IMR-90 (cell line): ENCODE measurements around the gene ICAM1. TPM values are rescaled to one million over a fixed set of nuclear protein-coding genes. Genes with fewer than 3 reads are reported as not detected.

Experiments used
- ATAC-seq: fragments of 200-7000 bp; cut with Tn5 transposase; 2 replicates; pipeline ENCODE4 v1.9.1; 2020; ENCODE audit warnings: low read depth, mild to moderate bottlenecking, moderate library complexity
- BruUV-seq: library from RNA; stranded (reverse); fragments of 400-500 nt; replicated peaks from 2 replicates; lab custom pipeline; 2021; lab: Mats Ljungman, UMichigan
- CTCF ChIA-PET: fragments of 300-600 bp; formaldehyde crosslinking; extraction: SDS; loops from one replicate; lab custom pipeline; 2021; ENCODE audit warnings: antibody characterized with exemption; lab: Yijun Ruan, JAX
- POLR2A ChIA-PET: fragments of 300-600 bp; sonication (Branson Sonifier 250); formaldehyde crosslinking; loops from one replicate; lab custom pipeline; 2022; ENCODE audit warnings: antibody characterized with exemption; ENCODE audit not compliant: unreplicated experiment; lab: Charles Lee
- DNase-seq: peaks from one replicate; pipeline ENCODE4 v3.0.0; 2013
- H2AFZ ChIP-seq: replicated peaks from 2 replicates; pipeline ENCODE3; 2013; ENCODE audit warnings: low read length, mild to moderate bottlenecking; ENCODE audit not compliant: poor library complexity
- H2AK5ac ChIP-seq: 2 replicates; pipeline ENCODE4 v1.6.1; 2013; ENCODE audit warnings: low read depth, low read length, inconsistent platforms
- H2AK9ac ChIP-seq: replicated peaks from 2 replicates; pipeline ENCODE3; 2013; ENCODE audit warnings: mild to moderate bottlenecking, low read depth, low read length, moderate library complexity; ENCODE audit not compliant: poor library complexity
- H2BK120ac ChIP-seq: 2 replicates; pipeline ENCODE4 v1.6.1; 2013; ENCODE audit warnings: low read depth, low read length, inconsistent platforms
- H2BK15ac ChIP-seq: 3 replicates; pipeline ENCODE4 v1.6.1; 2013; ENCODE audit warnings: low read depth, low read length, inconsistent platforms
- H2BK20ac ChIP-seq: 2 replicates; pipeline ENCODE4 v1.6.1; 2013; ENCODE audit warnings: low read depth, mild to moderate bottlenecking, inconsistent platforms, low read length, moderate library complexity
- H2BK5ac ChIP-seq: 2 replicates; pipeline ENCODE4 v1.6.1; 2013; ENCODE audit warnings: mild to moderate bottlenecking, low read depth, low read length, inconsistent platforms; ENCODE audit not compliant: poor library complexity, severe bottlenecking
- H3K14ac ChIP-seq: replicated peaks from 2 replicates; pipeline ENCODE4 v1.6.1; 2013; ENCODE audit warnings: low read depth, low read length, inconsistent platforms
- H3K18ac ChIP-seq: 2 replicates; pipeline ENCODE4 v1.6.1; 2013; ENCODE audit warnings: low read depth, low read length, control low read depth
- H3K23ac ChIP-seq: 2 replicates; pipeline ENCODE4 v1.6.1; 2013; ENCODE audit warnings: low read depth, low read length, inconsistent platforms
- H3K27ac ChIP-seq: 2 replicates; pipeline ENCODE4 v1.5.1; 2013; ENCODE audit warnings: mild to moderate bottlenecking, control low read depth, low read length; ENCODE audit not compliant: insufficient read depth
- H3K27me3 ChIP-seq: 2 replicates; pipeline ENCODE4 v1.6.1; 2013; ENCODE audit warnings: low read length; ENCODE audit not compliant: control insufficient read depth, insufficient read depth
- H3K36me3 ChIP-seq: 2 replicates; pipeline ENCODE4 v1.6.1; 2013; ENCODE audit warnings: low read length, mixed read lengths; ENCODE audit not compliant: control insufficient read depth, insufficient read depth
- H3K4ac ChIP-seq: 2 replicates; pipeline ENCODE4 v1.6.1; 2013; ENCODE audit warnings: low read depth, low read length, inconsistent platforms
- H3K4me1 ChIP-seq: 2 replicates; pipeline ENCODE4 v1.6.1; 2013; ENCODE audit warnings: low read length, mixed read lengths; ENCODE audit not compliant: control insufficient read depth, insufficient read depth
- H3K4me2 ChIP-seq: 2 replicates; pipeline ENCODE4 v1.6.1; 2013; ENCODE audit warnings: low read depth, mild to moderate bottlenecking, control low read depth, low read length, moderate library complexity
- H3K4me3 ChIP-seq: 2 replicates; pipeline ENCODE4 v1.5.1; 2013; ENCODE audit warnings: low read depth, mild to moderate bottlenecking, control low read depth, low read length, moderate library complexity; ENCODE audit not compliant: insufficient read depth
- H3K56ac ChIP-seq: 2 replicates; pipeline ENCODE4 v1.6.1; 2013; ENCODE audit warnings: low read length, inconsistent platforms; ENCODE audit not compliant: insufficient read depth; ENCODE audit errors: extremely low read depth
- H3K79me1 ChIP-seq, 2 experiments: 2 replicates each; pipeline ENCODE4 v1.6.1; 2013; ENCODE audit warnings: low read length in 2 of 2, inconsistent platforms in 1 of 2, low read depth in 1 of 2
- H3K9ac ChIP-seq: 2 replicates; pipeline ENCODE4 v1.6.1; 2013; ENCODE audit warnings: low read depth, low read length, control low read depth
- H3K9me1 ChIP-seq: 2 replicates; pipeline ENCODE4 v1.6.1; 2013; ENCODE audit warnings: low read length, inconsistent platforms; ENCODE audit not compliant: insufficient read depth
- H3K9me3 ChIP-seq: 2 replicates; pipeline ENCODE4 v1.6.1; 2013; ENCODE audit warnings: low read length; ENCODE audit not compliant: control insufficient read depth, insufficient read depth
- H4K20me1 ChIP-seq: 2 replicates; pipeline ENCODE4 v1.6.1; 2013; ENCODE audit warnings: low read length, inconsistent platforms; ENCODE audit not compliant: insufficient read depth
- H4K5ac ChIP-seq: 2 replicates; pipeline ENCODE4 v1.6.1; 2013; ENCODE audit warnings: mild to moderate bottlenecking, low read depth, low read length, control low read depth
- H4K8ac ChIP-seq, 2 experiments: 2 replicates each; pipeline ENCODE4 v1.6.1; 2013; ENCODE audit warnings: low read depth in 2 of 2, low read length in 2 of 2, control low read depth in 1 of 2, inconsistent platforms in 1 of 2
- H4K91ac ChIP-seq: 2 replicates; pipeline ENCODE4 v1.6.1; 2013; ENCODE audit warnings: low read depth, low read length, inconsistent platforms; ENCODE audit not compliant: insufficient read depth
- BHLHE40 ChIP-seq: fragments of 150-350 bp; IDR thresholded peaks from 2 replicates; pipeline ENCODE4 v1.6.1; 2016; ENCODE audit warnings: mild to moderate bottlenecking, low read depth, low read length
- CHD1 ChIP-seq: IDR thresholded peaks from 2 replicates; pipeline ENCODE4 v1.6.1; 2012; ENCODE audit warnings: low read depth, low read length, improper control_type of control experiment
- ELK1 ChIP-seq: fragments of 150-350 bp; IDR thresholded peaks from 2 replicates; pipeline ENCODE4 v1.6.1; 2016; ENCODE audit warnings: low read depth, mild to moderate bottlenecking, low read length, moderate library complexity, borderline replicate concordance
- MAFK ChIP-seq: IDR thresholded peaks from 2 replicates; pipeline ENCODE4 v1.6.1; 2012; ENCODE audit warnings: low read depth, low read length, improper control_type of control experiment
- MXI1 ChIP-seq: IDR thresholded peaks from 2 replicates; pipeline ENCODE4 v1.6.1; 2012; ENCODE audit warnings: low read depth, mild to moderate bottlenecking, low read length, moderate library complexity, borderline replicate concordance
- NFE2L2 ChIP-seq: fragments of 150-350 bp; IDR thresholded peaks from 2 replicates; pipeline ENCODE4 v1.6.1; 2016; ENCODE audit warnings: low read depth, mild to moderate bottlenecking, low read length
- RAD21 ChIP-seq: IDR thresholded peaks from 2 replicates; pipeline ENCODE4 v1.6.1; 2012; ENCODE audit warnings: low read length, improper control_type of control experiment
- RFX5 ChIP-seq: IDR thresholded peaks from 2 replicates; pipeline ENCODE4 v1.8.0; 2012; ENCODE audit warnings: low read depth, mild to moderate bottlenecking, low read length, moderate library complexity
- USF2 ChIP-seq: fragments of 150-350 bp; IDR thresholded peaks from 2 replicates; pipeline ENCODE4 v1.6.1; 2017; ENCODE audit warnings: mild to moderate bottlenecking, antibody characterized with exemption, low read length, low read depth
- WGBS, 2 experiments: methylation state at CpG; one replicate each; pipeline versions ENCODE4 v1.1.5 to v1.1.7; 2013; ENCODE audit warnings: missing lambda C conversion rate in 2 of 2; ENCODE audit not compliant: insufficient read length in 1 of 2; ENCODE audit errors: extremely low coverage in 2 of 2; 5-methylcytosine and 5-hydroxymethylcytosine counted together
- dilution Hi-C: fragments of 300-500 bp; cut with HindIII; formaldehyde crosslinking; loops from one replicate; pipeline ENCODE4 v1.14.3; 2018; ENCODE audit warnings: low sequenced_read_pairs; ENCODE audit not compliant: unreplicated experiment
- in situ Hi-C: fragments of 300-500 bp; cut with MboI; formaldehyde crosslinking; loops from 3 replicates; pipeline ENCODE4 v1.14.3; 2019; ENCODE audit warnings: low sequenced_read_pairs, inconsistent platforms, mixed read lengths
- intact Hi-C: fragments of 100-400 bp; cut with micrococcal nuclease; formaldehyde crosslinking; loops from 2 replicates; pipeline ENCODE4 v1.10.0; 2022
- polyA plus RNA-seq, 3 experiments: library from polyadenylated mRNA; depleted of rRNA; stranded (reverse); fragments of >200 nt; gene quantifications; 2 replicates each; pipeline ENCODE4 v1.2.3, GENCODE V29; 2012; ENCODE audit warnings: low replicate concordance in 1 of 3
- total RNA-seq: library from RNA; depleted of rRNA; stranded (reverse); fragments of >200 nt; gene quantifications from 2 replicates; pipeline ENCODE4 v1.2.3, GENCODE V29; 2012

The ICAM1 gene
- total and polyA plus RNA-seq, 2 of the 4 experiments (the other 2 are of a cell fraction), result 10.6 to 19.1 TPM

DNA sequence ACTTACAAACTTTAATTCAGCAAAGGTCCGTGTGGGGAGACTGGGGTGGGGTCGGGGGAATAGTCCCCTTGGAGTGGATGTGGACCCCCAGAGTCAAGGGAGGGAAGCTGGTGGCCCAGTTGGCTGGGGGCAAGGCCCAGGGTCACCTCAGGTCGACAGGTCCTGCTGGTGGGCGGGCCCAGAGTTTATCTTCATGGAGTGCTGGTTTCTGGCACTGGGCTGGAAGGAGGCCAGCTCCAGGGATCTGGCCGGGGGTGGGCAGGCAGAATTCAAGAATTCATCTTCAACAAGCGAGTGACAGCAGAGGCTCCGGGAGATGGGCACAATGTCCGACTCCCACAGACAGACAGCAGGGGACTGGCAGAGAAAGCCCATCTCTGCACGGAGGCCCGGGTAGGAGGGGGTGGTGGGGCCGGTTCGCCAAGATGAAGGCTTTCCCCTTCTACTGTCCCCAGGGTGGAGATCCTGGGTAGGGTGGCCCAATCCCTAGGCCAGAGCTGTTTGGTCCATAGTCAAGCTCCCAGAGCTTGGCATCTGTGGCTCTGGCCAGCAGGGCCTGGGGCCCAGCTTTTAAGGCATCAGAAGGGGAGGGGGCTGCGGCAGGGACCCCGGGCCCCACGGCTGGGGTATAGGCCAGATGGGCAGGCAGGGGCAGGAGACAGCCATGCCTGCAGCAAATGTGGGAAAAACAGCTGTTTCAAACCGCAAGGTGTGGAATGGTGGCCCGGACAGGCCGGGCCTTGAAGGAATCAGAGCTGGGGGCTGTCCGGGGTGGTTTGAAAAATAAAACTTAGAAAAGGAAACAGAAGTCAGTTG, 45.5 kb downstream of the ICAM1 start (continued):
- no peak for TF ChIP-seq MXI1

DNA sequence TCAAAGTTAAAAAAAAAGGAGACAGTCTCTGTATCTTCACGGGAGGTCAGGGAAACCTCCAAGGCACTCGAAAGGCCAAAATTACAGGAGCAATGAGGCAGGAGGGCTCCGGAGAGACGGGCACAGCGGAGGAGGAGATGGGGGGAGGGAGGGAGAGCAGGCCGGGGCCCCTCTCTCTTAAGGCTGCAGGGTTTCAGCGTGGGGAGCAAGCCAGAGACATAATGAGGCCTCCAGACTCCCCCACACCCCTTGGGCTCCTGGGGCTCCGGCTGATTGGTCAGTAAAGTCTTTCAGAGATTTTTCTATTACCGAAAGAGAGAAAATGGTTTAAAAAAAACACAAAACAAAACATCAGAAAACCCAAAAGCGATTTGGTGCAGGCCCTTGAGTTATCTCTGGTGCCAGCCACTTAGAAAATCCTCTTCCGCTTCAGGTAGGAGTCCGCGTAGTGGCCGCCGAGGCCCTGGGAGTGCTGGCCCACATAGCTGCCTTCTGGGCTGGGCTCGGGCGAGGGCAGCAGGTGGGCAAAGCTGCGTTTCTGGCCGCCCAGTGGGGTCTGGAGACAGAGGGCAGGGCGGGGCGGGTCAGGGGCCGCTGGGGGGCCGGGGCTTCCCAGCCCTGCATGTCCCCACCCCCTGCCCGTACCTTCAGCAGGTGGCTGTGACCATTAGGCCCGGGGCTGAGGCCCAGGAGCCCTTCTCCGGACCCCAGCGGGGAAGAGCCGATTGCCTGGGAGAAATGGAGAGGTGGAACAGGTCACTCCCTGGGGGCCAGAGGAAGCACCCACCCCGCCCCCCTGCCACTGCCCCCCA, 46.3 kb downstream of the ICAM1 start:
- ATAC-seq, result no peak
- Histone ChIP-seq H2BK5ac (no peak overlapping the region), H3K4me3 (no peak overlapping the region), H3K18ac (no peak overlapping the region), H2AK5ac (no peak overlapping the region), H2BK20ac (no peak overlapping the region), H3K27ac (no peak overlapping the region), H3K36me3 (peaks cover 37% of the 10 kb centered on the region), H3K4me1 (no peaks in the 10 kb centered on the region), H3K27me3 (no peaks in the 10 kb centered on the region), H4K5ac (no peak overlapping the region), H3K9ac (no peak overlapping the region), H3K79me1 (peaks cover 19% of the 10 kb centered on the region in 2 experiments), H3K56ac (no peak overlapping the region), H4K20me1 (0 out of 2 replicates have a peak, but pooled peaks cover 5% of the 10 kb centered on the region), H3K9me1 (peaks cover 7% of the 10 kb centered on the region; the same call in 1 of the 2 replicates), H2BK15ac (no peak overlapping the region), H2BK120ac (no peak overlapping the region), H3K23ac (no peak overlapping the region), H2AFZ (no peak overlapping the region), H3K14ac (no peak overlapping the region), H3K4ac (no peak overlapping the region), H3K4me2 (no peak overlapping the region), H4K8ac (no peak overlapping the region), H4K91ac (no peak overlapping the region), H3K9me3 (no peaks in the 10 kb centered on the region), H2AK9ac (no peak overlapping the region)
- no peak for DNase-seq
- intact Hi-C loops, result no loop called here
- no peak for TF ChIP-seq RFX5
- TF ChIP-seq USF2, result no peak
- TF ChIP-seq MXI1, result no peak
- no peak for TF ChIP-seq MAFK
- no peak for TF ChIP-seq RAD21
- TF ChIP-seq BHLHE40, result no peak
- no peak for TF ChIP-seq NFE2L2
- no peak for TF ChIP-seq ELK1
- no peak for TF ChIP-seq CHD1
- ChIA-PET POLR2A (no interaction called here), CTCF (no interaction called here)
- 90% methylated on average over 9 of the region's 29 CpGs; no CpG with 5 or more reads in 1 of the 2 experiments for WGBS, 2 experiments
- dilution Hi-C loops, result no loop called here
- in situ Hi-C loops, result no loop called here
- BruUV-seq, result no TSS peak
